Right lobe of liver (tissue), 6 donors: ENCODE data around the gene ITSN1. TPM values are rescaled to one million over a fixed set of nuclear protein-coding genes. Genes with fewer than 3 reads are reported as not detected.
A peak's percentile ranks its signal among the peaks of the same experiment; 100 is the strongest.

Source experiments
- ATAC-seq, 4 donors: fragments of 200-7000 bp; cut with Tn5 transposase; one replicate each; pipeline ENCODE4 v1.9.1; 2020; ENCODE audit warnings: mild to moderate bottlenecking in 4 of 4, moderate library complexity in 4 of 4
- DNase-seq, 3 donors: peaks; one replicate each; pipeline ENCODE4 v3.0.0-alpha.2; 2020
- H3K27ac ChIP-seq, 3 donors: fragments of 200-600 bp; one replicate each; pipeline ENCODE4 v1.8.0; 2022
- H3K27me3 ChIP-seq, 2 donors: fragments of 200-600 bp; one replicate each; pipeline ENCODE4 v1.8.0; 2022
- H3K36me3 ChIP-seq, 4 donors: fragments of 200-600 bp; sonication (generic) in 1 of 4; one replicate each; pipeline versions ENCODE4 v1.5.1 to v1.8.0; 2017 to 2022; ENCODE audit warnings: control low read depth in 1 of 4
- H3K4me1 ChIP-seq, 4 donors: fragments of 200-600 bp; sonication (generic) in 1 of 4; one replicate each; pipeline versions ENCODE4 v1.5.1 to v1.8.0; 2017 to 2022; ENCODE audit warnings: control low read depth in 1 of 4
- H3K4me3 ChIP-seq, 3 donors: fragments of 200-600 bp; one replicate each; pipeline ENCODE4 v1.8.0; 2022
- H3K9me3 ChIP-seq, 4 donors: fragments of 200-600 bp; sonication (generic) in 1 of 4; one replicate each; pipeline versions ENCODE4 v1.5.1 to v1.8.0; 2017 to 2022; ENCODE audit warnings: control low read depth in 1 of 4
- POLR2A ChIP-seq: fragments of 450-650 bp; IDR thresholded peaks from one replicate; pipeline ENCODE4 v1.6.1; 2017; ENCODE audit warnings: antibody characterized with exemption, mild to moderate bottlenecking
- WGBS: methylation state at CpG from one replicate; pipeline ENCODE4 v1.1.6; 2018; ENCODE audit warnings: low coverage, low lambda C conversion rate; ENCODE audit not compliant: insufficient coverage; ENCODE audit errors: missing lambda C conversion rate; 5-methylcytosine and 5-hydroxymethylcytosine counted together
- intact Hi-C, 2 donors: fragments of 100-400 bp; cut with DNase I; formaldehyde crosslinking; loops; one replicate each; pipeline versions ENCODE4 v1.11.2 to v1.14.1; 2022
- total RNA-seq, 6 experiments: library from RNA; depleted of rRNA in 2 of 6; stranded (reverse); fragments of >200 nt in 2 of 6; fragmentation: NEBNext Ultra II Directional in 3 of 6; extraction: Animal tissue kit (Norgen Biotek cat#: 25700) in 3 of 6; gene quantifications; one replicate each; pipeline versions ENCODE4 v1.1.0 to v1.2.4, GENCODE V29; 2016 to 2023
- TF ChIP-seq, protein P1 (sequence below), 4 donors: fragments of 200-600 bp in 3 of 4; fragments of 450-650 bp in 1 of 4; IDR thresholded peaks; one replicate each; pipeline versions ENCODE4 v1.5.1 to v1.8.0; 2016 to 2022; ENCODE audit warnings: antibody characterized with exemption in 4 of 4, mild to moderate bottlenecking in 2 of 4
- donor health status: DM: no; HTN: yes; CAD: no.
- donor health status: DM: no; HTN: no; CAD: no.
- donor health status: DM: no; HTN: no; CAD: no.
- donor health status: DM: no; HTN: yes; CAD: no.
- donor health status: DM: no; HTN: yes; CAD: no.

Gene ITSN1
- total RNA-seq, 6 experiments from 2014 or later = 27.8 to 63.1 (median 33.8) TPM

DNA sequence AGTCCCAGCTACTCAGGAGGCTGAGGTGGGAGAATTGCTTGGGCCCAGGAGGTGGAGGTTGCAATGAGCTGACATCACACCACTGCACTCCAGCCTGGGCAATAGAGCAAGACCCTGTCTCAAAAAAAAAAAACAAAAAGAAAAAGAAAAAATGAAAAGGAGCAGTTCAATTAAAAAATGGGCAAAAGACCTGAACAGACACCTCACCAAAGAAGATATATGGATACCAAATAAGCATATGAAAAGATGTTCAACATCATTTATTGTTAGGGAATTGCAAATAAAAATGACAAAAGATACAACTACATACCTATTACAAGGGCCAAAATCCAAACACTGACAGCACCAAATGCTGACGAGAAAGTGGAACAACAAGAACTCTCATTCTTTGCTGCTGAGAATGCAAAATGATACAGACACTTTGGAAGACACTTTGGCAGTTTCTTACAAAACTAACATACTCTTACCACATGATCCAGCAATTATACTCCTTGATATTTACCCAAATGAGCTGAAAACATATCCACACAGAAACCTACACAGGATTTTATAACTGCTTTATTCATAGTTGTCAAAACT is 302.0 kb downstream of the ITSN1 start:
- TF ChIP-seq POLR2A = no peak
- TF ChIP-seq, protein P1, sequence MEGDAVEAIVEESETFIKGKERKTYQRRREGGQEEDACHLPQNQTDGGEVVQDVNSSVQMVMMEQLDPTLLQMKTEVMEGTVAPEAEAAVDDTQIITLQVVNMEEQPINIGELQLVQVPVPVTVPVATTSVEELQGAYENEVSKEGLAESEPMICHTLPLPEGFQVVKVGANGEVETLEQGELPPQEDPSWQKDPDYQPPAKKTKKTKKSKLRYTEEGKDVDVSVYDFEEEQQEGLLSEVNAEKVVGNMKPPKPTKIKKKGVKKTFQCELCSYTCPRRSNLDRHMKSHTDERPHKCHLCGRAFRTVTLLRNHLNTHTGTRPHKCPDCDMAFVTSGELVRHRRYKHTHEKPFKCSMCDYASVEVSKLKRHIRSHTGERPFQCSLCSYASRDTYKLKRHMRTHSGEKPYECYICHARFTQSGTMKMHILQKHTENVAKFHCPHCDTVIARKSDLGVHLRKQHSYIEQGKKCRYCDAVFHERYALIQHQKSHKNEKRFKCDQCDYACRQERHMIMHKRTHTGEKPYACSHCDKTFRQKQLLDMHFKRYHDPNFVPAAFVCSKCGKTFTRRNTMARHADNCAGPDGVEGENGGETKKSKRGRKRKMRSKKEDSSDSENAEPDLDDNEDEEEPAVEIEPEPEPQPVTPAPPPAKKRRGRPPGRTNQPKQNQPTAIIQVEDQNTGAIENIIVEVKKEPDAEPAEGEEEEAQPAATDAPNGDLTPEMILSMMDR (IDR thresholded peaks at IDR 0.05) = no peak
- H3K27me3 ChIP-seq = no peaks in the 10 kb centered on the region
- H3K4me3 ChIP-seq = no peak overlapping the region
- intact Hi-C loops = no loop called here
- no peaks in the 10 kb centered on the region for H3K4me1 ChIP-seq
- ATAC-seq = no peak
- no peak for DNase-seq
- H3K27ac ChIP-seq = no peak overlapping the region
- no peaks in the 10 kb centered on the region for H3K9me3 ChIP-seq
- H3K36me3 ChIP-seq = no peaks in the 10 kb centered on the region
- 83% methylated on average over 1 of the region's 1 CpG for WGBS

DNA sequence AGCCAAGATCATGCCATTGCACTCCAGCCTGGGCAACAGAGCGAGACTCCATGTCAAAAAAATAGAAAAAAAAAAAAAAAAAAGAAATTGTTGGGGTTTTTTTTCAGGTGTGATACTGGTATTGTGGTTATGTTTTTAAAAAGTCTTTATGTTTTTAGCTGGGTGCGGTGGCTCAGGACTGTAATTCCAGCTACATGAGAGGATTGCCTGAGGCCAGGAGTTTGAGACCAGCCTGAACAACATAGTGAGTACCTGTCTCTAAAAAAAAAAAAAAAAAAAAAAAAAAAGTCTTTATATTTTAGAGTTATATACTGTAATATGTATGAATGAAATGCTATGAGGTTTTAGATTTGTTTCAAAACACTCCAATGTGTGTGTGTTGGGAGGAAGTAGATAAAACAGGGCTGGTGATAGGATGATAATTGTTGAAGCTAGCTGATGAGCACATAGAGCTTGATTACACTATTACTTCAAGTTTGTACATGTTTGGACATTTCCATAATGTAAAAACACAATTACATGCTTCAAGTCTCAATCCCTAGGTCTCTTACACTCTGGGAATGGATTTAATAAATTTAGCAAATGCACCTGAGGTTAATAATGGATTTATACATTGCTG is 303.5 kb downstream of the ITSN1 start:
- intact Hi-C loops = no loop called here
- 91% methylated on average over 2 of the region's 2 CpGs for WGBS

DNA sequence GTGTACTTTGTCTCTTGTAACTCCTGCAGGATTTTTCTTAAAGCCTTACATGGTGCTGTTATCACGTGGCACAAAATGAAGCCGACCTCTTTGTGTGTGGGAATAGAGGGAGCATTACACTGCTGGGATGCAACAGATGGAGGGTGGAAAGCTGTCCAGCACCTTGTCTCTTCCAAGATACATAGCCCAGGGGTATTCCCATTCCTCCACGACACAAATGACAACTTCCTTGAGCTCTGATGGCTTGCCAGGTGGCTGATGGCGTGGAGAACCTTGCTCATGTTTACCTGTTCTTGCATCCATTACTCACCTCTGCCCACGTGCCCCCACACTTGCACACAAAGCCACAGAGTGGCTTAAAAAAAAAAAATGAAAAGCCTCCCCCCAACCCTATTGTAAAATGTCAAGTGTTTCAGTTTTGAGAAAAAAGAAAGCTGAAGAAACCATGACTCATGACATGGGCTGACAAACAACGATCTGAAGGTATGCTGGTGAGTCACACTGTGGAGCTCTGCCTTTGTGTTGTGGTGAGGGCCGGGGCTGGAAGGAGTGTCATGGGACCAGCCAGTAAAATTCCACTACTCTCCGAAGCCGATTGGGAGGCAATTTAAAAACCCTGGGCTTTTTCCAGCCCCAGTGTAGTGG is 305.3 kb downstream of the ITSN1 start:
- Histone ChIP-seq H3K36me3 (no peaks in the 10 kb centered on the region), H3K4me3 (no peak overlapping the region), H3K27me3 (no peaks in the 10 kb centered on the region), H3K27ac (no peak overlapping the region), H3K9me3 (no peaks in the 10 kb centered on the region), H3K4me1 (no peaks in the 10 kb centered on the region)
- WGBS = 53% methylated on average over 9 of the region's 9 CpGs
- ATAC-seq (peak; percentile 60 to 94 (median 66)), DNase-seq (no peak)
- TF ChIP-seq, protein P1 (IDR thresholded peaks at IDR 0.05) = no peak
- no peak for TF ChIP-seq POLR2A
- intact Hi-C loops = no loop called here

More for the DNA sequence above, 303.5 kb downstream of the ITSN1 start:
- no peak for ATAC-seq
- Histone ChIP-seq H3K9me3 (no peaks in the 10 kb centered on the region), H3K4me1 (no peaks in the 10 kb centered on the region), H3K36me3 (no peaks in the 10 kb centered on the region), H3K27me3 (no peaks in the 10 kb centered on the region), H3K4me3 (no peak overlapping the region), H3K27ac (no peak overlapping the region)
- DNase-seq = no peak
- TF ChIP-seq POLR2A = no peak
- TF ChIP-seq, protein P1 (IDR thresholded peaks at IDR 0.05) = no peak

DNA sequence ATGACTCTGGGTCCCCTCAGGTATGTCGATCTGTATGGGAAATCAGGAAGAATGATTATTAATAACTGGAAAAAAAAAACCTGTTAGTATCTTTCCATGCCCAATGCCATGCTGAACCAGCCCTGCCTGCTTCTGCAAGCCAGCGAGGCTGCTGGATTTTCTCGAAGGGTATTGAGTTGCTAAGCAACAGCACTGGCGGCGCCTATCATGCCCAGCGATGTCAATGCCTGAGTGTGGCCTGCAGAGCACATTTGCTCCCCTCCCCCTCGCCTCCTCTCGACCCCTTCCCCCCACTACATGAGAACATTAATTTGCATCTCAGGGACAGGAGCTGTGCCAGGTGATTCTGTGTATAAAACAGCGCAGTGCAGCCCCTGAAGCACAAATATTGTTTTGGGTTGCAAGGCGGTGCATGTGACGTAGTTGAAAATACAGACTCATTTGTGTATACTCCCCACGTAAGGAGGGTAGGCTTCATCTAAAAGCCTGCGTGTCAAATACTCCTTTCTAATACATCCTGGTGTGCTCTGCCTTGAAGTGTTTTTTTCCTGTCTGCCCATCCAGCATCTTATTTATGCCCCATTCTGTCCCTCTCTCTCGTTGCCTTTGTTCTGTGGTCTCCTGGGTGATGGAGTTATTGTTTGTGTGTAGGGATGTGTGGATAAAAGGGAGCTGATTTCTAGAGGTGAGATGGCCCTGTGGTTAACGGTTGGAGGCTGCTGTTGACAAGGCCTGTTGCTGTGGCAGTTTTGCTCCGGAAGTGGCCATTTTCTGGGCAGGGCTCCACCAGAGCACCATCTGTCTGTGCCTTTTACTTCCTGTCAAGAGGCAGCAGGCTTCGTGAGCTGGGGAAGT is 306.0 kb downstream of the ITSN1 start:
- H3K4me3 ChIP-seq = no peak overlapping the region
- intact Hi-C loops = no loop called here
- H3K27ac ChIP-seq = no peak overlapping the region
- ATAC-seq (peak; percentile 33 to 65 (median 58)), DNase-seq (no peak)
- no peaks in the 10 kb centered on the region for H3K9me3 ChIP-seq
- 45% methylated on average over 13 of the region's 17 CpGs for WGBS
- TF ChIP-seq, protein P1 (IDR thresholded peaks at IDR 0.05) = no peak
- TF ChIP-seq POLR2A = no peak
- no peaks in the 10 kb centered on the region for H3K4me1 ChIP-seq
- no peaks in the 10 kb centered on the region for H3K36me3 ChIP-seq
- no peaks in the 10 kb centered on the region for H3K27me3 ChIP-seq
